Measurements from ENCODE around the gene TM4SF1.
A peak's percentile ranks its signal among the peaks of the same experiment; 100 is the strongest.

TM4SF1 gene

DNA sequence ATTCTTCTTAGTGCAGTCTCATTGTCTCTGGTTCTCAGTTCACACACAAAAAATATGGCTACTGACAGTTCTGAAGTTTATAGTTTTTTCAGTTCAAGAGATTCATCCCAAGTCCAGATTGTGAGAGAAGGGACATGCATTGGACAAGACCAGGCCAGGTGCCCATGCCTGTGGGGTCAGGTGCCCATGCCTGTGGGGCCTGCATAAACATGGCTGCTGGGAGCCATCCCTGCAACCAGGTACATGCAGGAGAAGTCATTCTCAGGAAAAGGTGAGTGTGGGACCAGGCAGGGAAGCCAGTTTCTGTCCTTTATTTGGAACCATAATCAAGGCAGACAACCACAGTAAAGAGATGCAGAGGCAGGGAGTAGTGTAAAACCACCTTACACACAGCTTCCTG, 6.3 kb upstream of the TM4SF1 start:
- Histone ChIP-seq H2BK15ac (ENCODE audit: low read depth, poor library complexity, severe bottlenecking) (no peak overlapping the region), H3K9me3 (ENCODE audit: control insufficient read depth, low read length) (no peaks in the 10 kb centered on the region)

DNA sequence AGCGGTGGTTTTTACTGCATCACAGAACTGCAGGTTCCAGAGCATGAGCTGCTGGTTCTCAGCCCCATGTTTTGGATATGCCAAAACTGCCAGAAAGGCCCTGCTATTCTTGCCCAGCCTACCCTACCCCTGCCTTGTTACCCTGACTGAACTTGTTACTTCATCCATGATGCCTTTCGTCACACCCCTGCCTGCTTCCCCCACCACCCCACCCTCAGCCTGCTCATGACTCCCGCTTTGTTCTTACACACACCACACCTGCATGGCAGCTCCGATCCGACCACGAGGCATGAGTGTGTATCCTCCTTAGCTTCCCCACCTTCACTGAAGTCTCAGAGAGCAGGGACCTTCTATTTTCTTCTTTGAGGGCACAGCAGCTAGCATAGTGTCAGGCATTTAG, 5.1 kb upstream of the TM4SF1 start:
- Histone ChIP-seq H3K14ac (ENCODE audit: low read length in 2 of 2) (no peak overlapping the region), H3K4ac (ENCODE audit: low read depth in 1 of 2, low read length in 2 of 2) (no peak overlapping the region), H4K91ac (ENCODE audit: low read length) (peak overlapping the region; percentile 90), H3K23ac (ENCODE audit: low read length in 2 of 2) (no peak overlapping the region), H3K36me3 (ENCODE audit: control insufficient read depth in 1 of 2, insufficient read depth in 2 of 2, low read depth in 1 of 2, low read length in 2 of 2) (no peaks in the 10 kb centered on the region), H2BK15ac (ENCODE audit: low read depth, poor library complexity, severe bottlenecking) (no peak overlapping the region), H3K79me1 (replicated peaks; ENCODE audit: low read length, poor library complexity, severe bottlenecking) (no peaks in the 10 kb centered on the region), H2AFZ (ENCODE audit: low read depth, low read length) (no peak overlapping the region), H2BK5ac (ENCODE audit: low read depth, low read length, poor library complexity, severe bottlenecking) (no peak overlapping the region), H3K9me3 (ENCODE audit: control insufficient read depth, low read length) (no peaks in the 10 kb centered on the region), H2BK120ac (ENCODE audit: low read depth, low read length) (peak overlapping the region; percentile 64), H2AK5ac (ENCODE audit: low read length, severe bottlenecking) (peak overlapping the region; percentile 76), H4K8ac (ENCODE audit: low read length) (peak overlapping the region; percentile 78), H3K27me3 (ENCODE audit: control insufficient read depth in 1 of 2, insufficient read depth in 1 of 2, low read length in 2 of 2) (no peaks in the 10 kb centered on the region), H3K27ac (ENCODE audit: low read length, poor library complexity, severe bottlenecking) (no peak overlapping the region), H3K4me1 (ENCODE audit: control insufficient read depth, insufficient read depth, low read depth, low read length) (peaks cover 12% of the 10 kb centered on the region), H3K4me2 (ENCODE audit: low read length, poor library complexity, severe bottlenecking) (no peak overlapping the region), H3K4me3 (ENCODE audit: insufficient read depth in 1 of 2, low read depth in 1 of 2, low read length in 2 of 2) (no peak overlapping the region), H3K18ac (ENCODE audit: low read depth in 1 of 2, low read length in 2 of 2) (peak overlapping the region; percentile 0 to 19), H3K9ac (ENCODE audit: low read length) (no peak overlapping the region), H2BK12ac (ENCODE audit: low read length in 2 of 2) (peak overlapping the region; percentile 0 to 80)
- no peak for DNase-seq
- WGBS = 80% methylated on average over 6 of the region's 6 CpGs

More for the DNA sequence above, 6.3 kb upstream of the TM4SF1 start:
- no peaks in the 10 kb centered on the region for H3K27me3 ChIP-seq (ENCODE audit: control insufficient read depth in 1 of 2, insufficient read depth in 1 of 2, low read length in 2 of 2)
- H2AK5ac ChIP-seq (ENCODE audit: low read length, severe bottlenecking) = no peak overlapping the region
- H3K4me3 ChIP-seq (ENCODE audit: insufficient read depth in 1 of 2, low read depth in 1 of 2, low read length in 2 of 2) = no peak overlapping the region
- no peak overlapping the region for H3K4me2 ChIP-seq (ENCODE audit: low read length, poor library complexity, severe bottlenecking)
- no peak overlapping the region for H4K8ac ChIP-seq (ENCODE audit: low read length)
- DNase-seq = no peak
- no peaks in the 10 kb centered on the region for H3K36me3 ChIP-seq (ENCODE audit: control insufficient read depth in 1 of 2, insufficient read depth in 2 of 2, low read depth in 1 of 2, low read length in 2 of 2)
- no peak overlapping the region for H2BK120ac ChIP-seq (ENCODE audit: low read depth, low read length)
- no peak overlapping the region for H3K9ac ChIP-seq (ENCODE audit: low read length)
- H4K91ac ChIP-seq (ENCODE audit: low read length) = no peak overlapping the region
- no peak overlapping the region for H3K27ac ChIP-seq (ENCODE audit: low read length, poor library complexity, severe bottlenecking)
- no peak overlapping the region for H2BK5ac ChIP-seq (ENCODE audit: low read depth, low read length, poor library complexity, severe bottlenecking)
- H3K4ac ChIP-seq (ENCODE audit: low read depth in 1 of 2, low read length in 2 of 2) = no peak overlapping the region
- H3K4me1 ChIP-seq (ENCODE audit: control insufficient read depth, insufficient read depth, low read depth, low read length) = peaks cover 10% of the 10 kb centered on the region
- H2BK12ac ChIP-seq (ENCODE audit: low read length in 2 of 2) = peak overlapping the region in 1 of 2 experiments; percentile 34
- peak overlapping the region in 1 of 2 experiments; percentile 71 for H3K18ac ChIP-seq (ENCODE audit: low read depth in 1 of 2, low read length in 2 of 2)
- no peaks in the 10 kb centered on the region for H3K79me1 ChIP-seq (replicated peaks; ENCODE audit: low read length, poor library complexity, severe bottlenecking)
- H3K23ac ChIP-seq (ENCODE audit: low read length in 2 of 2) = peak overlapping the region in 1 of 2 experiments; percentile 10
- no peak overlapping the region for H3K14ac ChIP-seq (ENCODE audit: low read length in 2 of 2)
- no peak overlapping the region for H2AFZ ChIP-seq (ENCODE audit: low read depth, low read length)

DNA sequence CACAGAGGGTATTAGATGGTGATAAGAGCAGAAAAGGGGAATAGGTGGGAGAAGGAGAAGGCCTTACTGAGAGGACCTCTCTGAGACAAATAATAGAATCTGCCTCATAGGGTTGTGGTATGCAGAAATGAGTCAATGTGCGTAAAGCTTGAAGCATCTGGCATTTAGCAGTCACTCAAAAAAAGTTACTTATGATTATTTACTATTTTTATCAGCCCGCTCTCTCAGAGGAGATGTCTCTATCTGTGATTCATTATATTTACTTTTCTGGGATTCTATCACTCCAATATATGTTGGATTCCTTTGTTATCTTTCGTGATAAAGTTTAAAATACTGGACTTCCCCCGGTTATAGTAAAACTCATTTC, 4.6 kb upstream of the TM4SF1 start:
- Histone ChIP-seq H3K4me1 (ENCODE audit: control insufficient read depth, insufficient read depth, low read depth, low read length) (peaks cover 12% of the 10 kb centered on the region), H2BK12ac (ENCODE audit: low read length in 2 of 2) (peak overlapping the region in 1 of 2 experiments; percentile 80), H4K91ac (ENCODE audit: low read length) (no peak overlapping the region), H3K9me3 (ENCODE audit: control insufficient read depth, low read length) (no peaks in the 10 kb centered on the region), H3K4me3 (ENCODE audit: insufficient read depth in 1 of 2, low read depth in 1 of 2, low read length in 2 of 2) (no peak overlapping the region), H2BK120ac (ENCODE audit: low read depth, low read length) (no peak overlapping the region), H2AFZ (ENCODE audit: low read depth, low read length) (no peak overlapping the region), H4K8ac (ENCODE audit: low read length) (no peak overlapping the region), H3K36me3 (ENCODE audit: control insufficient read depth in 1 of 2, insufficient read depth in 2 of 2, low read depth in 1 of 2, low read length in 2 of 2) (no peaks in the 10 kb centered on the region), H3K27me3 (ENCODE audit: control insufficient read depth in 1 of 2, insufficient read depth in 1 of 2, low read length in 2 of 2) (no peaks in the 10 kb centered on the region), H3K4ac (ENCODE audit: low read depth in 1 of 2, low read length in 2 of 2) (no peak overlapping the region), H3K79me1 (replicated peaks; ENCODE audit: low read length, poor library complexity, severe bottlenecking) (no peaks in the 10 kb centered on the region), H3K23ac (ENCODE audit: low read length in 2 of 2) (no peak overlapping the region), H3K27ac (ENCODE audit: low read length, poor library complexity, severe bottlenecking) (no peak overlapping the region), H2AK5ac (ENCODE audit: low read length, severe bottlenecking) (no peak overlapping the region), H3K18ac (ENCODE audit: low read depth in 1 of 2, low read length in 2 of 2) (no peak overlapping the region), H2BK15ac (ENCODE audit: low read depth, poor library complexity, severe bottlenecking) (no peak overlapping the region), H3K14ac (ENCODE audit: low read length in 2 of 2) (no peak overlapping the region), H2BK5ac (ENCODE audit: low read depth, low read length, poor library complexity, severe bottlenecking) (no peak overlapping the region), H3K4me2 (ENCODE audit: low read length, poor library complexity, severe bottlenecking) (no peak overlapping the region), H3K9ac (ENCODE audit: low read length) (no peak overlapping the region)
- 31% methylated on average over 2 of the region's 4 CpGs for WGBS
- DNase-seq = peak; percentile 76

DNA sequence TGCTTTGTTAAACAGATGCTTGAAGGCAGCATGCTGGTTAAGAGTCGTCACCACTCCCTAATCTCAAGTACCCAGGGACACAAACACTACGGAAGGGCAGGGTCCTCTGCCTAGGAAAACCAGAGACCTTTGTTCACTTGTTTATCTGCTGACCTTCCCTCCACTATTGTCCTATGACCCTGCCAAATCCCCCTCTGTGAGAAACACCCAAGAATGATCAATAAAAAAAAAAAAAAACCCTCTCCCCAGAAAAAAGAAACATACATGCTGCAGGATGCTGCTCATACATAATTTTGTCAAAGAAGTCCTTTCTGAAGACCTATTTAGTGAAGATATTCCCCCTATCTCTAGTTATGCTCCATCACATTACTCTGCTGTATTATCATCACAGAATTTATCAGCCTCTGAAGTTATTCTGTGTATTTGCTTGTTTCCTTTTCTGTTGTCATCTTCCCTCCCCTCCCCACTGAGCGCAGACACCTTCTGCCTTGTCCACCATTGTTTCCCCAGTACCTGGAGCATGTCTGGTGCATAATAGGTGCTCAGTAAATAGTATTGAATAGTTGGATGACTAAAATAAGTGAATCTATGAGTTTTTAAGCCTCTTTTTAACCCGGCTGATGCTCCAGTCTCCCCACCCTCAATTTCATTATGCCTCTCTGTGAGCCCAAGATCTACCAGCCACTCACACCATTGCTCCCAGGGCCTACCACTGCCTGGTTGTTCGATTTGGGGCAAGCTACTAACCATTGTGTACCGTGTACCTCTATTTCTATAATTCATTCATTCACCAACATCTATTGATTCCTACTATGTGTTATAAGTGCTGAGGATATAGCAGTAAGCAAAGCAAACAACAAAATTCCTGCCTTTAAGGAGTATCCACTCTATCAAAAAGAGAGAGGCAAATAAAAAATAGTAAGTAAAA, 4.0 kb upstream of the TM4SF1 start:
- no peak overlapping the region for H3K4me3 ChIP-seq (ENCODE audit: insufficient read depth in 1 of 2, low read depth in 1 of 2, low read length in 2 of 2)
- H3K4me2 ChIP-seq (ENCODE audit: low read length, poor library complexity, severe bottlenecking) = no peak overlapping the region
- no peak overlapping the region for H2BK120ac ChIP-seq (ENCODE audit: low read depth, low read length)
- peak overlapping the region; percentile 14 for H3K27ac ChIP-seq (ENCODE audit: low read length, poor library complexity, severe bottlenecking)
- peak overlapping the region in 1 of 2 experiments; percentile 70 for H3K18ac ChIP-seq (ENCODE audit: low read depth in 1 of 2, low read length in 2 of 2)
- H3K4ac ChIP-seq (ENCODE audit: low read depth in 1 of 2, low read length in 2 of 2) = peak overlapping the region in 1 of 2 experiments; percentile 60
- H3K23ac ChIP-seq (ENCODE audit: low read length in 2 of 2) = no peak overlapping the region
- DNase-seq = no peak
- H3K79me1 ChIP-seq (replicated peaks; ENCODE audit: low read length, poor library complexity, severe bottlenecking) = no peaks in the 10 kb centered on the region
- no peak overlapping the region for H2BK5ac ChIP-seq (ENCODE audit: low read depth, low read length, poor library complexity, severe bottlenecking)
- peaks cover 12% of the 10 kb centered on the region for H3K4me1 ChIP-seq (ENCODE audit: control insufficient read depth, insufficient read depth, low read depth, low read length)
- peak overlapping the region; percentile 61 for H4K8ac ChIP-seq (ENCODE audit: low read length)
- H4K91ac ChIP-seq (ENCODE audit: low read length) = no peak overlapping the region
- H2AFZ ChIP-seq (ENCODE audit: low read depth, low read length) = no peak overlapping the region
- no peak overlapping the region for H3K9ac ChIP-seq (ENCODE audit: low read length)
- H2AK5ac ChIP-seq (ENCODE audit: low read length, severe bottlenecking) = peak overlapping the region; percentile 91
- no peaks in the 10 kb centered on the region for H3K9me3 ChIP-seq (ENCODE audit: control insufficient read depth, low read length)
- H3K27me3 ChIP-seq (ENCODE audit: control insufficient read depth in 1 of 2, insufficient read depth in 1 of 2, low read length in 2 of 2) = no peaks in the 10 kb centered on the region
- no peak overlapping the region for H3K14ac ChIP-seq (ENCODE audit: low read length in 2 of 2)
- no peak overlapping the region for H2BK15ac ChIP-seq (ENCODE audit: low read depth, poor library complexity, severe bottlenecking)
- 44% methylated on average over 4 of the region's 6 CpGs for WGBS
- H3K36me3 ChIP-seq (ENCODE audit: control insufficient read depth in 1 of 2, insufficient read depth in 2 of 2, low read depth in 1 of 2, low read length in 2 of 2) = no peaks in the 10 kb centered on the region
- peak overlapping the region; percentile 42 to 72 for H2BK12ac ChIP-seq (ENCODE audit: low read length in 2 of 2)

All from mesenchymal stem cell (in vitro differentiated cells and primary cell).